HTERT RPE-1 (cell line): ENCODE results near the gene FER.
"Not testable (repeated sequence)": the region's sequence is repeated elsewhere in the genome, so short reads cannot be mapped to it uniquely, and the experiment has no call there.

ENCODE experiments used
- in situ Hi-C: fragments of 300-500 bp; cut with MboI; formaldehyde crosslinking; loops from 4 replicates; pipeline ENCODE4 v1.14.3; 2020; ENCODE audit warnings: low sequenced_read_pairs

FER gene

GRCh38 chr5:108876451-108876850 is 128.8 kb downstream of the FER start:
- in situ Hi-C loops, result no loop called here

DNA sequence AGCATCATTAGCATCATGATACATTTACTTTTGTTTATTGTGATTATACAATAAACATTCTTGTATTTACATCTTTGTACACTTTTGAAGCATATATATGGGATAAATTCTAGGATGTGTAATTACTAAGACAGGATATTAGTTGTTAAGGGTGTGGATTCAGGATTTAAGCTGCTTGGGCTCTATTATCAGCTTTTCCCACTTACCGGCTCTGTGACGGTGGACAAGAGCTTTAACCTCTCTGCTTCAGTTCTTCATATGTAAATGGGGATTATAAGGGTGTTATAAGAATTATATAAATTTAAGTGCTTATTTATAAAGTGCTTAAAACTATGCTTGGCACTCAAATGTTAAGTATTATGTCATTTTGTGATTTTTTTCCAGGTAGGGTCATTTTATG is 131.1 kb downstream of the FER start:
- in situ Hi-C loops, result no loop called here

DNA sequence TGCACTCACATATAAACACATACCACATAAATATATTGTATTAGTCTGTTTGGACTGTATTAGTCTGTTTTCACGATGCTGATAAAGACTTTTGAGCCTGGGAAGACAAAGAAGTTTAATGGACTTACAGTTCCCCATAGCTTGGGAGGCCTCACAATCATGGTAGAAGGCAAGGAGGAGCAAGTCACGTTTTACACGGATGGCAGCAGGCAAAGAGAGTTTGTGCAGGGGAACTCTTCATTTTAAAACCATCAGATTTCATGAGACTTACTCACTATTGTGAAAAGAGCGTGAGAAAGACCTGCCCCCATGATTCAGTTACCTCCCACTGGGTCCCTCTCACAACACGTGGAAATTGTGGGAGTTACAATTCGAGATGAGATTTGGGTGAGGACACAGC is 133.4 kb downstream of the FER start:
- in situ Hi-C loops, result no loop called here

GRCh38 chr5:108884736-108885135 is 137.0 kb downstream of the FER start:
- in situ Hi-C loops, result no loop called here

DNA sequence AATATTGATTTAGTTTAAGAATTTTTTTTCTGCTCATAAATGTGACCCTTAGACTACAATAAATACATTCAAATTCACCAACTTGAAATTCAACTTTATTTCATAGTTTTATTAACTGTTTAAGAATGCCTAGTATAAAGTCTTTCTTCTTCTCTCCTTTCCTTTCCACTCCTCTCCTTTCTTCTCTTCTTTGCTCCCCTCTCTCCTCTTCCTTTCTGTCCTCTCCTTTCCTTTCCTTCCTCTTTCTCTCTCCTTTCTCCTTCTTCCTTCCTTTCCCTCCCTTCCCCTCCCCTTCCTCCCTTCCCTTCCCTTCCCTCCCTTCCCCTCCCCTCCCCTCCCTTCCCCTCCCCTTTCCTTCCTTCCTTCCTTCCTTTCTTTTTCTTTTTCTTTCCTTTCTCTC is 150.6 kb downstream of the FER start:
- in situ Hi-C loops, result no loop called here

DNA sequence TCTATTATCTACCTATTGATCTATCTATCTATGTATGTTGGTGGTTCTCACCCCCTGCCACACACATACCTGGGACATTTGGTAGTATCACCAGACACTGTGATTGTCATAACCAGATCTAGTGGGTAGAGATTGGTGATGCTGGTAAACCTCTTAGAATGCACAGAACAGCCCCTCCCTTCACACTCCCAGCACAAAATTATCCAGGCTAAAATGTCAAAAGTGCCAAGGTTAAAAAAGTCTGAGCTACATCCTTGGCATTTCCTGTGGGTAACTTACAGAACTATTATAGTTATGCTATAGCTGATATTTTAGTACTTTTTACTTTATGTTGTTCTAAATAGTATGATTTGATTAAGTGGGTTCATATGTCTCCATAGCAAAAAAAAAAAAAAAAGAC is 151.0 kb downstream of the FER start:
- in situ Hi-C loops, result no loop called here

DNA sequence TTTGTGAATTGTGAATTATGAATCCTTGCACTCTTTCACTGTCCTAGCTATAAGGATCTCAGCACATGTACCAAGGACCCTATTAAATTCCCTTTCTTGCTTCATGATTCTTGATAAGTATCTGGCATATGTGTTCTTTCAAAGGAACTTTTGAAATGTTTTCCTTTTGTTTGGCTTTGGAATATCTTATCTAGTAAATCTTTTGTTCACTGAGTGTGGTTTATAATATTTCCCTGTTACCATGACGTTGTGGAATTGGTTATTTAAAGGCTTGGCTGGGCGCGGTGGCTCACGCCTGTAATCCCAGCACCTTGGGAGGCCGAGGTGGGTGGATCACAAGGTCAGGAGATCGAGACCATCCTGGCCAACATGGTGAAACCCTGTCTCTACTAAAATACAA is 151.5 kb downstream of the FER start:
- in situ Hi-C loops, result not testable (repeated sequence)

DNA sequence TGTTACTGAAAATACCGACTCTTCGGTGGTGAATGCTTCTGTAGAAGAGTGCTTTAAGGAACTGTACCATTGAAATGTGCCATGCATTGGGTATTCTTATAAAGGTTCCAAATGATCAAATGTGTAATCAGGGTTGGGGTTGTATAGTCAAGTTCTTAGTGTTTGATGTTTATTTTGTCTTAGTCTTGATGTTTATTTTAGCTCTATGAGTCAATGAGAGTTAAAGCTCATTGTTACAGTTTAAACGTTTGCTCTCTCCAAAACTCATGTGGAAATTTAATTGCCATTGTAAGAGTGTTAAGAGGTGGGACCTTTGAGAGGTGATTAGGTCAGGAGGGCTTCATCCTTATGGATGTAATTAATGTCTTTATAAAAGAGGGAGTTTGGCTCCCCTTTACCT is 153.0 kb downstream of the FER start:
- in situ Hi-C loops, result no loop called here

DNA sequence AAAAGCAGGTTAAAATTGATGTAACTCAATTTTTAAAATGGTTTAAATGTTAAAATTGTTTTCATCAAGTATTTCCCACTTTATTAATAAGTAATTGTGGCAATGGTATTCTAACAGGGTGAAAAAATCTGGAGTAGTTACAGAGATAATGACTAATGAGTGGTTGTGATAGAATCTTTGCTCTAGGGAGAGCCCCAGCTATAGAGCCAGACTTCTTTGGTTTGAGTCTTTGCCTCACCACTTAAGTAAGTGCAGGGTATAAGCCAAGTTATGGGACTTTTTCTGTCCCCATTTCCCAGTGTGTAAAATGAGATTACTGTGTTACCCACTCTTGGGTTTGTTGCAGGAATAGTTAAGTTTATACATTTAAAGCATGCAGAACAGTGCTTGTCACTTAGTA is 158.1 kb downstream of the FER start:
- in situ Hi-C loops, result no loop called here

DNA sequence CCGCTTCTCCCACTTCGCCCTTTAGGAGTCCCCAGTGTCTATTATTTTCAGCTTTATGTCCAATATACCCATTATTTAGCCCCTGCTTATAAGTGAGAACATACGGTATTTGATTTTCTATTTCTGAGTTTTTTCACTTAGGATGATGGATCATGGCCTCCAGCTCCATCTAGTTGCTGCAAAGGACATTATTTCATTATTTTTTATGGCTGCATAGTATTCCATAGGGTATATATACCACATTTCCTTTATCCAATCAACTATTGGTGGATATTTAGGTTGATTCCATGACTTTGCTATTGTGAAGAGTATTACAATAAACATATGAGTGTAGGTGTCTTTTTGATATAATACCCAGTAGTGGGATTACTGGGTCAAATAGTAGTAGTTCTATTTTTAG is 162.9 kb downstream of the FER start:
- in situ Hi-C loops, result no loop called here

DNA sequence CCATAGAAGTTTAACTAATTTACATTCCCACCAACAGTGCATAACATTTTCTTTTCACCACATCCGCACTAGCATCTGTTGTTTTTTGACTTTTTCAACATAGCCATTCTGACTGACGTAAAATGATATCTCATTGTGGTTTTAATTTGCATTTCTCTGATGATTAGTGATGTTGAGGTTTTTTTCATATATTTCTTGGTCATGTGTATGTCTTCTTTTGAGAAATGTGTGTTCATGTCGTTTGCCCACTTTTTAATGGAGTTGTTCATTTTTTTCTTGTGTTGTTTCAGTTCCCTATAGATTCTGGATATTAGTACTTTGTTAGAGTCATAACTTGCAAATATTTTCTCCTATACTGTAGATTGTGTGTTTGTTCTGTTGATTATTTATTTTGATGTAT is 163.4 kb downstream of the FER start:
- in situ Hi-C loops, result no loop called here

- in situ Hi-C loops, result no loop called here
Observed at GRCh38 chr5:108917596-108917995, 169.9 kb downstream of the FER start.

GRCh38 chr5:108919591-108920326 is 172.1 kb downstream of the FER start:
- in situ Hi-C loops, result no loop called here

GRCh38 chr5:108924457-108924961 is 176.8 kb downstream of the FER start:
- in situ Hi-C loops, result no loop called here

- in situ Hi-C loops, result no loop called here
Observed at GRCh38 chr5:108925073-108925472, 177.4 kb downstream of the FER start.

GRCh38 chr5:108930107-108930506 is 182.4 kb downstream of the FER start:
- in situ Hi-C loops, result no loop called here

DNA sequence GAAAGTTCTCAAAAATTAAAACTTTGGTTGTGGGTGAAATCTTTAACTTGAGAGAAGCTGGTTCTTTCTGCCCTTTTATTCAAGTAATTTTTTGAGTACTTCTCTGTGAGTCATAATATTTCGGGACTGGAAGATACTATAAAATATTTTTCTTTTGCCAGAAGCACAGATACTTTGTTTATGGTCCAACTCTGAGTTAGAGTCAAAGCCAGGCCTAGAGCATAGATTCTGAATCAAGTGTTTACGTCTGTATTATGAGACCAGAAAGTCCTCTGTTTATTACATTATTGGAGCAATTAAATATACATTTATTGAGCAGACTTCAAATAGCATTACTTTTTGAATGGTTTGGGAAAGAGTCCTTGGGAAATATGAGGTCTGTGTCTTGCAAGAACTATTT is 187.9 kb downstream of the FER start:
- in situ Hi-C loops, result no loop called here

GRCh38 chr5:108937221-108937620 is 189.5 kb downstream of the FER start:
- in situ Hi-C loops, result no loop called here

- in situ Hi-C loops, result no loop called here
Observed at GRCh38 chr5:108940506-108940905, 192.8 kb downstream of the FER start.

DNA sequence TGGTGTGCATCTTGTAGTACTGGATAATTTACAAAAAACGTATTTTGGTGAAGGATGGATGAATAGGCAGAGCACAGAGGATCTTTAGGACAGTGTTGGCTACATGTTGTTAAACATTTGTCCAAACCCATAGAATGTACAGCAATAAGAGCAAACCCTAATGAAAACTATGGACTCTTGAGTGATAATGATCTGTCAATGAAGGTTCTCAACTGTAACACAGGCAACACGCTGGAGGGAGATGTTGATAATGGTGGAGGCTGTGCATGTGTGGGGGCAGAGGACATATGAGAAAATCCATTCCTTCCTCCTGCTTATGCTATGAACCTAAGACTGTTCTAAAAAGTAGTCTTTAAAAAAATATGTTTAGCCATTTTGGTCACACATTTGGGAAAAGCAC is 194.0 kb downstream of the FER start:
- in situ Hi-C loops, result no loop called here

DNA sequence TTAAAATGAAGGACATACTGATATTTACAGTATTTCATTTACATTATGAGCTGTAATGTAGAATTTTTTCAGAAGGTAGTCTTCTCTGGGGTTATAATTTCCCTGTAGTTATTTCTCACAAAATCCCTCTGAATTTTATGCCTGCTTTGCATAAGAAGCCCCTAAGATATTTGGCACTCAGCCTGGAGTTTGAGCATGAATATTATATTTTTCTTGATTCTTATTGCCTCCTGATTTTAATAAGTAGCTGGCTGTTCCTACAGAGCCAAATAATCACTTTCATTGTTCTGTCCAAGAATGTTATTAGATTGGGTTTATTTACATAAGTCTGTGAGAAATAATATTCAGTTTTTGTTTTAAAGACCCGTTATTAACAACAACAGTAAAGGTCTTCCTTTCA is 195.0 kb downstream of the FER start:
- in situ Hi-C loops, result no loop called here

GRCh38 chr5:108945094-108945493 is 197.4 kb downstream of the FER start:
- in situ Hi-C loops, result no loop called here

GRCh38 chr5:108946008-108946407 is 198.3 kb downstream of the FER start:
- in situ Hi-C loops, result no loop called here
